Stimulated activated CD8-positive, alpha-beta memory T cell treated with anti-CD3 and anti-CD28 coated beads, Interleukin-4, amount 100 ng/mL, for 24 hours (primary cell): ENCODE results near the gene RFX1.

Experiments used
- DNase-seq: peaks from one replicate; pipeline ENCODE4 v3.0.0-alpha.2; 2020; ENCODE audit warnings: low read depth

Gene RFX1

GRCh38 chr19:13960863-13961784, 45.0 kb downstream of the RFX1 start:
- no peak for DNase-seq

GRCh38 chr19:13959962-13960862, 45.9 kb downstream of the RFX1 start:
- DNase-seq, result no peak

- DNase-seq, result no peak
Observed at GRCh38 chr19:13959141-13959961, 46.8 kb downstream of the RFX1 start.

- no peak for DNase-seq
Observed at GRCh38 chr19:13958043-13958442, 48.1 kb downstream of the RFX1 start.

GRCh38 chr19:13957051-13957450, 49.1 kb downstream of the RFX1 start:
- DNase-seq, result no peak

GRCh38 chr19:13956365-13956744, 49.8 kb downstream of the RFX1 start:
- no peak for DNase-seq

- DNase-seq, result no peak
Observed at GRCh38 chr19:13955662-13956364, 50.3 kb downstream of the RFX1 start.

GRCh38 chr19:13954185-13954584, 51.9 kb downstream of the RFX1 start:
- no peak for DNase-seq

GRCh38 chr19:13952931-13953531, 53.1 kb downstream of the RFX1 start:
- no peak for DNase-seq

- DNase-seq, result peak; percentile 99
Observed at GRCh38 chr19:13952154-13952930, 53.8 kb downstream of the RFX1 start, which contains the start of gene DCAF15. Gene DCAF15, plus strand, starts transcription at chr19:13952509. Its CDS starts 4 bp downstream, at chr19:13952513.

GRCh38 chr19:13951799-13952153, 54.3 kb downstream of the RFX1 start:
- DNase-seq, result no peak

- DNase-seq, result no peak
Observed at GRCh38 chr19:13951043-13951442, 55.1 kb downstream of the RFX1 start.

GRCh38 chr19:13946414-13946813, 59.7 kb downstream of the RFX1 start:
- DNase-seq, result no peak

GRCh38 chr19:13942023-13942684, 64.0 kb downstream of the RFX1 start:
- DNase-seq, result no peak

- DNase-seq, result no peak
Observed at GRCh38 chr19:13938301-13939064, 67.6 kb downstream of the RFX1 start, which contains the start of gene PODNL1. Gene PODNL1, minus strand, starts transcription at chr19:13938417. Its CDS starts 236 bp downstream, at chr19:13938181.

GRCh38 chr19:13937479-13938300, 68.4 kb downstream of the RFX1 start:
- no peak for DNase-seq

GRCh38 chr19:13935765-13936510, 70.2 kb downstream of the RFX1 start:
- no peak for DNase-seq
